ENCODE measurements around the gene TXNDC2. TPM values are rescaled to one million over a fixed set of nuclear protein-coding genes. Genes with fewer than 3 reads are reported as not detected.

Gene TXNDC2
- total RNA-seq, result 1 to 10 TPM in 1 of 2 donors, not detected in 1; 3.6 TPM

DNA sequence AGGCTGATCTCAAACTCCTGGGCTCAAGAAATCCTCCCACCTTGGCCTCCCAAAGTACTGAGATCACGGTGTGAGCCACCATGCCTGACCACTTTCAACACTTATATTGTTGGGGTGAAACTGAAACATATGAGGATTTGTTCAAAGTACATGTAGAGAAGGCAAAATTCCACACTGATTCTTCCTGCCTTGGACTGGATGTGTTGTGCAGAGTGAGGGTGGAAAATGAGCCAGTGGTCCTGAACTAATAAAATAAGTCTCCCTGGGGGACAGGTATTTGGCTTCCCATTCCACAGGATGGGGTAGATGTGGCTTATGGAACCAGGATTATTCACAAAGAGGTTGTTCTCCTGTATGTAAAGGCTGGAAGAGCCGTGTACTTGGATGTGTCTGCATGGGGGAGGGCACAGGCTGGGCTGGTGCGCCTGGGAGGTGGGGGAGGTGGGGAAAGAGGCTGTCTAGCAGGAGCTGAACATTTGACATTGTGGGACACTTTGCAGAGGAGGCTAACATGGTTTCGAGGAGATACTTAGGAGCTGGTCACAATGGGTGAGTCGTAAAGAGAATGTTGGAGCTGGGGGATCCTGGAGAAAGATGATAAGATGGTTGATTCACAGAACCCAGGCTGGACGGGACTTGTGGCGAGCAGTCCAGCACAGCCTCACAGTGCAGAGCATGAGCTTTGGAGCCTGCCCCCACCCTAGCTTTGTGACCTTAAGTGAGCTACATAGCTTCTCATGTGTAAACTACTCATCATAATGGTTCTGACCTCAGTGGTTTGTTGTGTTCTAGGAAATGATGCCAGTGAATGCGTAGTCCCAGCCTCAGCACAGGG lies at the start of gene TXNDC2:
Gene TXNDC2 (plus strand): TSS at position 804 of the 835 bp plus-strand sequence. CDS start 708 bp downstream, outside the sequence.
- no peak for DNase-seq (ENCODE audit: low spot score)
- no peak within 1 kb of the TSS for H3K27ac ChIP-seq
- no peak within 1 kb of the TSS for H3K4me3 ChIP-seq
- H3K9me3 ChIP-seq, result no peaks in the 10 kb centered on the region
- intact Hi-C loops (cut with DNase I), result no loop called here
- no peaks in the 10 kb centered on the region for H3K4me1 ChIP-seq (replicated peaks)
- TF ChIP-seq POLR2A (IDR thresholded peaks at IDR 0.05), result no peak
- no peak for TF ChIP-seq POLR2AphosphoS5 (IDR thresholded peaks at IDR 0.05)
- TF ChIP-seq, protein P1, sequence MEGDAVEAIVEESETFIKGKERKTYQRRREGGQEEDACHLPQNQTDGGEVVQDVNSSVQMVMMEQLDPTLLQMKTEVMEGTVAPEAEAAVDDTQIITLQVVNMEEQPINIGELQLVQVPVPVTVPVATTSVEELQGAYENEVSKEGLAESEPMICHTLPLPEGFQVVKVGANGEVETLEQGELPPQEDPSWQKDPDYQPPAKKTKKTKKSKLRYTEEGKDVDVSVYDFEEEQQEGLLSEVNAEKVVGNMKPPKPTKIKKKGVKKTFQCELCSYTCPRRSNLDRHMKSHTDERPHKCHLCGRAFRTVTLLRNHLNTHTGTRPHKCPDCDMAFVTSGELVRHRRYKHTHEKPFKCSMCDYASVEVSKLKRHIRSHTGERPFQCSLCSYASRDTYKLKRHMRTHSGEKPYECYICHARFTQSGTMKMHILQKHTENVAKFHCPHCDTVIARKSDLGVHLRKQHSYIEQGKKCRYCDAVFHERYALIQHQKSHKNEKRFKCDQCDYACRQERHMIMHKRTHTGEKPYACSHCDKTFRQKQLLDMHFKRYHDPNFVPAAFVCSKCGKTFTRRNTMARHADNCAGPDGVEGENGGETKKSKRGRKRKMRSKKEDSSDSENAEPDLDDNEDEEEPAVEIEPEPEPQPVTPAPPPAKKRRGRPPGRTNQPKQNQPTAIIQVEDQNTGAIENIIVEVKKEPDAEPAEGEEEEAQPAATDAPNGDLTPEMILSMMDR (IDR thresholded peaks at IDR 0.05), result no peak
- H3K36me3 ChIP-seq, result no peaks in the 10 kb centered on the region
- H3K27me3 ChIP-seq (replicated peaks; ENCODE audit: insufficient read depth), result no peaks in the 10 kb centered on the region
- 89% methylated on average over 8 of the region's 8 CpGs for WGBS

DNA sequence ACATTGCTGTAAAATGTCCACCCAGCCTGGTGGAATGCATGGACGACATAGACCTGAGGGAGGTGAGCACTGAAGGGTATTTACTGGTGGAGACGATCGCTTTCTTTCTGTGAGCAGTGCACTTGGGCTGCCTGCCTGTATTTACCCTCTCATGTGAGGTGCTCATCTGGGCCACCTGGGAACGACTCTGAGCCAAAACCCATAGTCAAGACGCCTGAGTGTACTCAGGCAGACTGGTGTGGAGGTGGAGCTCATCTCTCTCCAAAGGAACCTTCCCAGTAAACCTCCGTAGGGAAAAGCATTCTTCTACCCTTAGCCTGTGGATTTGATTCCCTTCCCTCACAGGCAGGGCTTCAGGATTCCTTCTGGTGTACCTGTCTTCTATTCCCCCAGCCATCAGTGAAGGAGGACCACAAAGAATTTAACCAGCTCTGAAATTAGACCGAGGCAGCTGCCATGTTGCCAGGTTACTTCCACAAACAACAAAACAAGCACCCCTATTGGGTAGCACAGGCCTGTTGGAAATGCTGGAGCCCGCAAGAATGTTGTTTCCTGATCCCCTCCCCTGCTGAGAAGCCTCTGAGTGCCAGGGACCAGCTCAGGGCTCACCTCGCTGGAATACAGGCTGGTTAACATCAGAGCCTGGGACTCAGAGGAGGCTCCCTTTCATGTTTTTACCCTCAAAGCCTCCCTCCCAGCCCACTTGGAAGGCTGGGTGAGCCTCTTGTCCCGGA lies 47.5 kb upstream of the TXNDC2 start:
- 39% methylated on average over 10 of the region's 10 CpGs for WGBS
- Histone ChIP-seq H3K4me3 (no peak overlapping the region), H3K9me3 (no peaks in the 10 kb centered on the region), H3K4me1 (replicated peaks) (no peaks in the 10 kb centered on the region), H3K36me3 (no peaks in the 10 kb centered on the region), H3K27ac (no peak overlapping the region), H3K27me3 (replicated peaks; ENCODE audit: insufficient read depth) (no peaks in the 10 kb centered on the region)
- TF ChIP-seq, protein P1 (IDR thresholded peaks at IDR 0.05), result no peak
- no peak for TF ChIP-seq POLR2AphosphoS5 (IDR thresholded peaks at IDR 0.05)
- TF ChIP-seq POLR2A (IDR thresholded peaks at IDR 0.05), result no peak
- intact Hi-C loops (cut with DNase I), result loop anchor here (5.0 kb wide), 1 partner anchor 74 kb away; the partner anchor contains the start of gene VAPA
- no peak for DNase-seq (ENCODE audit: low spot score)

DNA sequence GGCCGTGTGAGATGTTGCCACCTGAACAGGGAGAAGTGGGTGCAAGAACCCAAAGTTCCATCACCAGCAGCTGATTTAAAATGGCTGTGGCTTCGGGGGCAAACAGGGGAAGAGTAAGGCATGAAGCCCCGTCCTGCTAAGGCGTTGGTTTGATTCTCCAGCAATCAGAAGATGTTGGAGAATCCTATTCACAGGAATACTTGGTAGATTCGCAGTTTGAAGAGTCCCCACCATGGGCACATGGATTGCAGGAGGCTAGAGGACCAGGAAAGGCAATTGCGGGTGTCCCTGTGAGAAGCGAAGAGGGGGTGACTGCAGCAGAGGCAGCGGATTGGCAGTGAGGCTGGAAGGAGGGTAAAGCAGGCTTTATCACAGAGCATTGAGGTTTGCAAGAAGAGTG lies 46.6 kb upstream of the TXNDC2 start:
- H3K27me3 ChIP-seq (replicated peaks; ENCODE audit: insufficient read depth), result no peaks in the 10 kb centered on the region
- H3K36me3 ChIP-seq, result no peaks in the 10 kb centered on the region
- no peaks in the 10 kb centered on the region for H3K4me1 ChIP-seq (replicated peaks)
- WGBS, result 97% methylated on average over 8 of the region's 8 CpGs
- H3K4me3 ChIP-seq, result no peak overlapping the region
- no peak overlapping the region for H3K27ac ChIP-seq
- no peak for DNase-seq (ENCODE audit: low spot score)
- TF ChIP-seq POLR2A (IDR thresholded peaks at IDR 0.05) (no peak), POLR2AphosphoS5 (IDR thresholded peaks at IDR 0.05) (no peak)
- TF ChIP-seq, protein P1 (IDR thresholded peaks at IDR 0.05), result no peak
- H3K9me3 ChIP-seq, result no peaks in the 10 kb centered on the region
- intact Hi-C loops (cut with DNase I), result loop anchor here (5.0 kb wide), 1 partner anchor 73 kb away; the partner anchor contains the start of gene VAPA

DNA sequence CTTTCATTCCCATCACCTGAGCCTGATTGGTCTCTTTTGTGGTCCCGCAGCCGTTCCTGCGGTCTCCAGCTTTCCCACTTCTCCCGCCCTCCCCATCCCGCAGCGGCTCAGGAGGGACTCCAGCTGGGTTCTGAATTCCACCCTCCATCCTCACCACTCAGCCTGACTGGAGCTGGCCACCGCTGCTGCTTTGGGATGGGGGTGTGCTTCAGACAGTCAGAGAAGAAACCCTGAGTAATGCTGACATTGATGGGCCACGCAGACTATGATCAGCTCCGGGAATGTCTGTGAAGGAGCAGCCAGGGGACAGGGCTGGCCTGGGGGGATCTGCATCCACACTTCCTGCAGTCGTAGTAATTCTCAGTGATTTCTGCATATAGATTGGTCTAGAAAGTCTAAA lies 45.9 kb upstream of the TXNDC2 start:
- no peak for TF ChIP-seq POLR2AphosphoS5 (IDR thresholded peaks at IDR 0.05)
- TF ChIP-seq POLR2A (IDR thresholded peaks at IDR 0.05), result no peak
- TF ChIP-seq, protein P1 (IDR thresholded peaks at IDR 0.05), result no peak
- intact Hi-C loops (cut with DNase I), result loop anchor here (5.0 kb wide), 1 partner anchor 72 kb away; the partner anchor contains the start of gene VAPA
- no peak overlapping the region for H3K27ac ChIP-seq
- H3K4me1 ChIP-seq (replicated peaks), result no peaks in the 10 kb centered on the region
- WGBS, result 88% methylated on average over 10 of the region's 10 CpGs
- H3K27me3 ChIP-seq (replicated peaks; ENCODE audit: insufficient read depth), result no peaks in the 10 kb centered on the region
- H3K4me3 ChIP-seq, result no peak overlapping the region
- H3K36me3 ChIP-seq, result no peaks in the 10 kb centered on the region
- DNase-seq (ENCODE audit: low spot score), result no peak
- H3K9me3 ChIP-seq, result no peaks in the 10 kb centered on the region

Data from prostate gland (tissue), 2 donors.